Measurements from ENCODE around the gene MMP14.

Gene MMP14

GRCh38 chr14:22895402-22895801, 59.0 kb downstream of the MMP14 start:
- Histone ChIP-seq H2AK5ac (ENCODE audit: low read length, severe bottlenecking) (no peak overlapping the region), H3K18ac (ENCODE audit: low read depth in 1 of 2, low read length in 2 of 2) (no peak overlapping the region), H3K9ac (ENCODE audit: low read length) (no peak overlapping the region), H3K4me1 (ENCODE audit: control insufficient read depth, insufficient read depth, low read depth, low read length) (no peaks in the 10 kb centered on the region), H3K4ac (ENCODE audit: low read depth in 1 of 2, low read length in 2 of 2) (no peak overlapping the region), H3K23ac (ENCODE audit: low read length in 2 of 2) (no peak overlapping the region), H2BK12ac (ENCODE audit: low read length in 2 of 2) (no peak overlapping the region), H3K14ac (ENCODE audit: low read length in 2 of 2) (no peak overlapping the region), H3K9me3 (ENCODE audit: control insufficient read depth, low read length) (no peaks in the 10 kb centered on the region), H3K79me1 (replicated peaks; ENCODE audit: low read length, poor library complexity, severe bottlenecking) (no peaks in the 10 kb centered on the region), H2BK120ac (ENCODE audit: low read depth, low read length) (no peak overlapping the region), H4K8ac (ENCODE audit: low read length) (no peak overlapping the region), H3K27me3 (ENCODE audit: control insufficient read depth in 1 of 2, insufficient read depth in 1 of 2, low read length in 2 of 2) (no peaks in the 10 kb centered on the region), H3K27ac (ENCODE audit: low read length, poor library complexity, severe bottlenecking) (no peak overlapping the region), H2AFZ (ENCODE audit: low read depth, low read length) (no peak overlapping the region), H2BK15ac (ENCODE audit: low read depth, poor library complexity, severe bottlenecking) (no peak overlapping the region), H2BK5ac (ENCODE audit: low read depth, low read length, poor library complexity, severe bottlenecking) (no peak overlapping the region), H3K36me3 (ENCODE audit: control insufficient read depth in 1 of 2, insufficient read depth in 2 of 2, low read depth in 1 of 2, low read length in 2 of 2) (peaks cover 2 to 7% of the 10 kb centered on the region in 2 experiments), H3K4me3 (ENCODE audit: insufficient read depth in 1 of 2, low read depth in 1 of 2, low read length in 2 of 2) (no peak overlapping the region), H4K91ac (ENCODE audit: low read length) (no peak overlapping the region), H3K4me2 (ENCODE audit: low read length, poor library complexity, severe bottlenecking) (no peak overlapping the region)
- no peak for DNase-seq
- 100% methylated on average over 1 of the region's 1 CpG for WGBS

GRCh38 chr14:22896356-22896755, 60.0 kb downstream of the MMP14 start:
- H2BK120ac ChIP-seq (ENCODE audit: low read depth, low read length) = no peak overlapping the region
- H3K23ac ChIP-seq (ENCODE audit: low read length in 2 of 2) = no peak overlapping the region
- no peak overlapping the region for H4K91ac ChIP-seq (ENCODE audit: low read length)
- no peaks in the 10 kb centered on the region for H3K9me3 ChIP-seq (ENCODE audit: control insufficient read depth, low read length)
- no peak overlapping the region for H3K27ac ChIP-seq (ENCODE audit: low read length, poor library complexity, severe bottlenecking)
- no peak overlapping the region for H3K4ac ChIP-seq (ENCODE audit: low read depth in 1 of 2, low read length in 2 of 2)
- no peak overlapping the region for H3K4me2 ChIP-seq (ENCODE audit: low read length, poor library complexity, severe bottlenecking)
- no peak overlapping the region for H3K18ac ChIP-seq (ENCODE audit: low read depth in 1 of 2, low read length in 2 of 2)
- no peak overlapping the region for H2BK15ac ChIP-seq (ENCODE audit: low read depth, poor library complexity, severe bottlenecking)
- no peak overlapping the region for H4K8ac ChIP-seq (ENCODE audit: low read length)
- H2AK5ac ChIP-seq (ENCODE audit: low read length, severe bottlenecking) = no peak overlapping the region
- no peak overlapping the region for H3K4me3 ChIP-seq (ENCODE audit: insufficient read depth in 1 of 2, low read depth in 1 of 2, low read length in 2 of 2)
- no peak for DNase-seq
- no peaks in the 10 kb centered on the region for H3K79me1 ChIP-seq (replicated peaks; ENCODE audit: low read length, poor library complexity, severe bottlenecking)
- H2AFZ ChIP-seq (ENCODE audit: low read depth, low read length) = no peak overlapping the region
- H3K9ac ChIP-seq (ENCODE audit: low read length) = no peak overlapping the region
- H3K4me1 ChIP-seq (ENCODE audit: control insufficient read depth, insufficient read depth, low read depth, low read length) = no peaks in the 10 kb centered on the region
- H3K14ac ChIP-seq (ENCODE audit: low read length in 2 of 2) = no peak overlapping the region
- H2BK5ac ChIP-seq (ENCODE audit: low read depth, low read length, poor library complexity, severe bottlenecking) = no peak overlapping the region
- no peak overlapping the region for H2BK12ac ChIP-seq (ENCODE audit: low read length in 2 of 2)
- no peaks in the 10 kb centered on the region for H3K27me3 ChIP-seq (ENCODE audit: control insufficient read depth in 1 of 2, insufficient read depth in 1 of 2, low read length in 2 of 2)
- peaks cover 11 to 14% of the 10 kb centered on the region in 2 experiments for H3K36me3 ChIP-seq (ENCODE audit: control insufficient read depth in 1 of 2, insufficient read depth in 2 of 2, low read depth in 1 of 2, low read length in 2 of 2)
- 83% methylated on average over 5 of the region's 5 CpGs for WGBS

- Histone ChIP-seq H2AFZ (ENCODE audit: low read depth, low read length) (no peak overlapping the region), H3K4ac (ENCODE audit: low read depth in 1 of 2, low read length in 2 of 2) (no peak overlapping the region), H3K18ac (ENCODE audit: low read depth in 1 of 2, low read length in 2 of 2) (no peak overlapping the region), H3K4me1 (ENCODE audit: control insufficient read depth, insufficient read depth, low read depth, low read length) (no peaks in the 10 kb centered on the region), H2BK5ac (ENCODE audit: low read depth, low read length, poor library complexity, severe bottlenecking) (no peak overlapping the region), H2BK15ac (ENCODE audit: low read depth, poor library complexity, severe bottlenecking) (no peak overlapping the region), H3K27ac (ENCODE audit: low read length, poor library complexity, severe bottlenecking) (no peak overlapping the region), H3K4me3 (ENCODE audit: insufficient read depth in 1 of 2, low read depth in 1 of 2, low read length in 2 of 2) (no peak overlapping the region), H3K27me3 (ENCODE audit: control insufficient read depth in 1 of 2, insufficient read depth in 1 of 2, low read length in 2 of 2) (no peaks in the 10 kb centered on the region), H3K23ac (ENCODE audit: low read length in 2 of 2) (no peak overlapping the region), H3K14ac (ENCODE audit: low read length in 2 of 2) (no peak overlapping the region), H3K9me3 (ENCODE audit: control insufficient read depth, low read length) (no peaks in the 10 kb centered on the region), H3K79me1 (replicated peaks; ENCODE audit: low read length, poor library complexity, severe bottlenecking) (no peaks in the 10 kb centered on the region), H4K91ac (ENCODE audit: low read length) (no peak overlapping the region), H4K8ac (ENCODE audit: low read length) (no peak overlapping the region), H2BK120ac (ENCODE audit: low read depth, low read length) (no peak overlapping the region), H3K4me2 (ENCODE audit: low read length, poor library complexity, severe bottlenecking) (no peak overlapping the region), H3K9ac (ENCODE audit: low read length) (no peak overlapping the region), H3K36me3 (ENCODE audit: control insufficient read depth in 1 of 2, insufficient read depth in 2 of 2, low read depth in 1 of 2, low read length in 2 of 2) (peaks cover 15 to 18% of the 10 kb centered on the region in 2 experiments), H2AK5ac (ENCODE audit: low read length, severe bottlenecking) (no peak overlapping the region), H2BK12ac (ENCODE audit: low read length in 2 of 2) (no peak overlapping the region)
- DNase-seq = no peak
- 95% methylated on average over 3 of the region's 3 CpGs for whole genome bisulfite sequencing
Measured at GRCh38 chr14:22896760-22897159, 60.4 kb downstream of the MMP14 start.

- H2BK120ac ChIP-seq (ENCODE audit: low read depth, low read length) = no peak overlapping the region
- H3K4me1 ChIP-seq (ENCODE audit: control insufficient read depth, insufficient read depth, low read depth, low read length) = no peaks in the 10 kb centered on the region
- no peaks in the 10 kb centered on the region for H3K79me1 ChIP-seq (replicated peaks; ENCODE audit: low read length, poor library complexity, severe bottlenecking)
- H2AK5ac ChIP-seq (ENCODE audit: low read length, severe bottlenecking) = no peak overlapping the region
- no peak overlapping the region for H3K9ac ChIP-seq (ENCODE audit: low read length)
- H3K27ac ChIP-seq (ENCODE audit: low read length, poor library complexity, severe bottlenecking) = no peak overlapping the region
- H3K18ac ChIP-seq (ENCODE audit: low read depth in 1 of 2, low read length in 2 of 2) = no peak overlapping the region
- no peak overlapping the region for H3K14ac ChIP-seq (ENCODE audit: low read length in 2 of 2)
- no peaks in the 10 kb centered on the region for H3K9me3 ChIP-seq (ENCODE audit: control insufficient read depth, low read length)
- DNase-seq = no peak
- no peak overlapping the region for H3K4me2 ChIP-seq (ENCODE audit: low read length, poor library complexity, severe bottlenecking)
- peaks cover 21 to 22% of the 10 kb centered on the region in 2 experiments for H3K36me3 ChIP-seq (ENCODE audit: control insufficient read depth in 1 of 2, insufficient read depth in 2 of 2, low read depth in 1 of 2, low read length in 2 of 2)
- no peak overlapping the region for H2BK5ac ChIP-seq (ENCODE audit: low read depth, low read length, poor library complexity, severe bottlenecking)
- H4K91ac ChIP-seq (ENCODE audit: low read length) = no peak overlapping the region
- H4K8ac ChIP-seq (ENCODE audit: low read length) = no peak overlapping the region
- no peak overlapping the region for H2AFZ ChIP-seq (ENCODE audit: low read depth, low read length)
- H3K23ac ChIP-seq (ENCODE audit: low read length in 2 of 2) = no peak overlapping the region
- H3K4ac ChIP-seq (ENCODE audit: low read depth in 1 of 2, low read length in 2 of 2) = no peak overlapping the region
- no peak overlapping the region for H2BK15ac ChIP-seq (ENCODE audit: low read depth, poor library complexity, severe bottlenecking)
- no peak overlapping the region for H3K4me3 ChIP-seq (ENCODE audit: insufficient read depth in 1 of 2, low read depth in 1 of 2, low read length in 2 of 2)
- H3K27me3 ChIP-seq (ENCODE audit: control insufficient read depth in 1 of 2, insufficient read depth in 1 of 2, low read length in 2 of 2) = no peaks in the 10 kb centered on the region
- WGBS = 89% methylated on average over 1 of the region's 1 CpG
- H2BK12ac ChIP-seq (ENCODE audit: low read length in 2 of 2) = no peak overlapping the region
Measured at GRCh38 chr14:22897357-22897756, 61.0 kb downstream of the MMP14 start.
